ENCODE results near the gene FGGY.

DNA sequence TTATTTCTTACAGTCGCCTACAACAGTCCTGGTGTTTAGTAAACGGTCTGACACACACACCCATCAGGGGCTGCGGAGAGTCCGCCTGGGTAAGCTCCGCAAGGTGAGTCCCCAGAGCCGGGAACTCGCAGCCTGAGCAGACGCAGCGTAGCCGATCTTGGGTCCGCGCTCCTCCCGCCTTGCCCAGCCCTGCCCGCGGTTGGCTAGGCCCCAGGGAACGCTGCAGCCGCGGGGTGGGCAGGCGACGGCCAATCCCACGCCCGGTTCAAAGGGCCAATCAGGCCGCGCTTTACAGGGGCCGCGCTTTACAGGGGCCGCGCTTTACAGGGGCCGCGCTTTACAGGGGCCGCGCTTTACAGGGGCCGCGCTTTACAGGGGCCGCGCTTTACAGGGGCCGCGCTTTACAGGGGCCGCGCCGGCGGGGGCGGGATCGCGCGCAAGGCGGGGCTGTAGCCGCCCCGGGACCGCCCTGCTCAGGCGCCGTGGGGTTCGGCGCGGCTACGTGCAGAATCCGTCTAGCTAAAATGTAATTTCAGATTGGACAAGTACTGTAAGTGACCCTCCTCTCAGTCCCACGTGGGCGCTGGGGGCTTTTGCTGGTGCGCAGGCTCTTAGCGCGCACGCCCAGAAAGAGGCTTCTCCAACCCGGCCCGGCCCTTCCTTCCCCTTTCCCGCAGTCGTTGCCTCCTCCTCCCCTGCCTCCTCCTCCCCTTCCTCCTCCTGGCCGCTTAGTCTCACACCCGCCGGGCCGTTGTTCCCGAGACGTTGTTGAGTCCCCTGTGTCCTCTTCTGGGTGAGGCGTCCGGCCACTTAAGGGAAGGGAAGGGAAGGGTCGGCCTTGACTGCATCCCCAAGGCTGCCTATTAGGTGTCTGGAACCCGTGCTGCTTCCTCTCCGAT lies at the start of gene FGGY:
- TF ChIP-seq, protein P1, sequence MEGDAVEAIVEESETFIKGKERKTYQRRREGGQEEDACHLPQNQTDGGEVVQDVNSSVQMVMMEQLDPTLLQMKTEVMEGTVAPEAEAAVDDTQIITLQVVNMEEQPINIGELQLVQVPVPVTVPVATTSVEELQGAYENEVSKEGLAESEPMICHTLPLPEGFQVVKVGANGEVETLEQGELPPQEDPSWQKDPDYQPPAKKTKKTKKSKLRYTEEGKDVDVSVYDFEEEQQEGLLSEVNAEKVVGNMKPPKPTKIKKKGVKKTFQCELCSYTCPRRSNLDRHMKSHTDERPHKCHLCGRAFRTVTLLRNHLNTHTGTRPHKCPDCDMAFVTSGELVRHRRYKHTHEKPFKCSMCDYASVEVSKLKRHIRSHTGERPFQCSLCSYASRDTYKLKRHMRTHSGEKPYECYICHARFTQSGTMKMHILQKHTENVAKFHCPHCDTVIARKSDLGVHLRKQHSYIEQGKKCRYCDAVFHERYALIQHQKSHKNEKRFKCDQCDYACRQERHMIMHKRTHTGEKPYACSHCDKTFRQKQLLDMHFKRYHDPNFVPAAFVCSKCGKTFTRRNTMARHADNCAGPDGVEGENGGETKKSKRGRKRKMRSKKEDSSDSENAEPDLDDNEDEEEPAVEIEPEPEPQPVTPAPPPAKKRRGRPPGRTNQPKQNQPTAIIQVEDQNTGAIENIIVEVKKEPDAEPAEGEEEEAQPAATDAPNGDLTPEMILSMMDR (IDR thresholded peaks at IDR 0.05), result no peak
- TF ChIP-seq NFE2L1 (CRISPR knock-in tag; IDR thresholded peaks at IDR 0.05) (0 out of 2 replicates have a peak, but pooled peaks have one; percentile 52), GABPB1 (CRISPR knock-in tag; IDR thresholded peaks at IDR 0.05) (peak; percentile 46; the same call in 1 of the 2 replicates), TEAD4 (CRISPR knock-in tag; IDR thresholded peaks at IDR 0.05) (no peak), CREB1 (CRISPR knock-in tag; IDR thresholded peaks at IDR 0.05) (no peak; the same call in 1 of the 2 replicates), ZBTB21 (CRISPR knock-in tag; IDR thresholded peaks at IDR 0.05; ENCODE audit: borderline replicate concordance) (peak; percentile 67; the same call in 1 of the 2 replicates), NR3C1 (CRISPR knock-in tag; conservative IDR thresholded peaks at IDR 0.05; ENCODE audit: low read depth) (0 out of 2 replicates have a peak, but pooled peaks have one; percentile 2), CBFB (CRISPR knock-in tag; IDR thresholded peaks at IDR 0.05; ENCODE audit: low read depth) (no peak), SP1 (CRISPR knock-in tag; conservative IDR thresholded peaks at IDR 0.05) (peak; percentile 16)
- TF ChIP-seq, protein P2, sequence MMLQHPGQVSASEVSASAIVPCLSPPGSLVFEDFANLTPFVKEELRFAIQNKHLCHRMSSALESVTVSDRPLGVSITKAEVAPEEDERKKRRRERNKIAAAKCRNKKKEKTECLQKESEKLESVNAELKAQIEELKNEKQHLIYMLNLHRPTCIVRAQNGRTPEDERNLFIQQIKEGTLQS (CRISPR knock-in tag; conservative IDR thresholded peaks at IDR 0.05), result no peak
- TF ChIP-seq, protein P3, sequence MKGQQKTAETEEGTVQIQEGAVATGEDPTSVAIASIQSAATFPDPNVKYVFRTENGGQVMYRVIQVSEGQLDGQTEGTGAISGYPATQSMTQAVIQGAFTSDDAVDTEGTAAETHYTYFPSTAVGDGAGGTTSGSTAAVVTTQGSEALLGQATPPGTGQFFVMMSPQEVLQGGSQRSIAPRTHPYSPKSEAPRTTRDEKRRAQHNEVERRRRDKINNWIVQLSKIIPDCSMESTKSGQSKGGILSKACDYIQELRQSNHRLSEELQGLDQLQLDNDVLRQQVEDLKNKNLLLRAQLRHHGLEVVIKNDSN (CRISPR knock-in tag; IDR thresholded peaks at IDR 0.05), result peak; percentile 62; the same call in 1 of the 2 replicates
- TF ChIP-seq, protein P4, sequence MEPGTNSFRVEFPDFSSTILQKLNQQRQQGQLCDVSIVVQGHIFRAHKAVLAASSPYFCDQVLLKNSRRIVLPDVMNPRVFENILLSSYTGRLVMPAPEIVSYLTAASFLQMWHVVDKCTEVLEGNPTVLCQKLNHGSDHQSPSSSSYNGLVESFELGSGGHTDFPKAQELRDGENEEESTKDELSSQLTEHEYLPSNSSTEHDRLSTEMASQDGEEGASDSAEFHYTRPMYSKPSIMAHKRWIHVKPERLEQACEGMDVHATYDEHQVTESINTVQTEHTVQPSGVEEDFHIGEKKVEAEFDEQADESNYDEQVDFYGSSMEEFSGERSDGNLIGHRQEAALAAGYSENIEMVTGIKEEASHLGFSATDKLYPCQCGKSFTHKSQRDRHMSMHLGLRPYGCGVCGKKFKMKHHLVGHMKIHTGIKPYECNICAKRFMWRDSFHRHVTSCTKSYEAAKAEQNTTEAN (CRISPR knock-in tag; IDR thresholded peaks at IDR 0.05), result no peak

Data from WTC11 (cell line).